Neural progenitor cell (in vitro differentiated cells): Measurements from ENCODE around the gene LILRB3.

Experiments used
- EZH2 ChIP-seq: fragments of 200-600 bp; sonication (generic); IDR thresholded peaks from 2 replicates; pipeline ENCODE4 v1.6.1; 2017; ENCODE audit warnings: antibody characterized with exemption, mild to moderate bottlenecking, moderate library complexity
- EZH2phosphoT487 ChIP-seq: fragments of 200-600 bp; sonication (generic); IDR thresholded peaks from 2 replicates; pipeline ENCODE4 v1.6.1; 2017; ENCODE audit warnings: antibody characterized with exemption
- TF ChIP-seq, protein P1 (sequence below): fragments of 200-600 bp; sonication (generic); IDR thresholded peaks from 2 replicates; pipeline ENCODE4 v1.5.1; 2017; ENCODE audit warnings: antibody characterized with exemption, mild to moderate bottlenecking

DNA sequence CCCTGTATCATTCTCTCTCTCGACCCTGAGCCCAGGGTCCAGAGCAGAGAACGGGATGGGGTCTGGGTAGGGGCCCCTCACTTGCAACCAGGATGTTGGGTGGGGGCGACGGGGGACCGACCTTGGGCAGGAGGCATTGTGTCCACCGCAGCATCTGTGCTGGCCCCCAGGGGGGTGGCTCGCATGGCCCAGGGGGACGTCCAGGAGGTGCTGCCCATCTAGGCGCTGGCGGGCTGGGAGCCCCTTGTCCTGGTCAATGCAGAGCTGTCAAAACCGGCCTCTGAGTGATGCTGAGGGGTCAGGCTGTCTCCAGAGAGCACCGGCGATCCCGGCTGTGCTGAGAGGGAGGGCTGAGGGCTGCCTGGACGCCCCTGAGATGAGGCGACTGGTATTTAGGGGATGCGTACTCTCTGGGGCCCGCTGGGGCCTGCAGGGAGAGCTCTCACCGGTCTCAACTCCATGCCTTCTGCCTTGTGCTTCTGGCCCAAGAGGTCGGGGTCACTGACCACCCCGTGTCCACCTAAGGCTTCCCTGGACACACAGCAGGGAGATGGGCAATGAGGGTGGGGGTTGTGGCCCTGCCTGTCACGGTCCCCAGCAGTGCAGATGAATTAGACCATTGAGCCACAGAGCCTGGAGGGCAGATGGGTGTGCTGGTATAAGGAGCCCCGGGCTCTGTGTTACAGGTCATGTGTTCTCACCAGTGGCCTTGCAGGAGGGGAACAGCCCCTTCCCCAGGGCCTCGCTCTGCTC lies 13.6 kb downstream of the LILRB3 start:
- TF ChIP-seq, protein P1, sequence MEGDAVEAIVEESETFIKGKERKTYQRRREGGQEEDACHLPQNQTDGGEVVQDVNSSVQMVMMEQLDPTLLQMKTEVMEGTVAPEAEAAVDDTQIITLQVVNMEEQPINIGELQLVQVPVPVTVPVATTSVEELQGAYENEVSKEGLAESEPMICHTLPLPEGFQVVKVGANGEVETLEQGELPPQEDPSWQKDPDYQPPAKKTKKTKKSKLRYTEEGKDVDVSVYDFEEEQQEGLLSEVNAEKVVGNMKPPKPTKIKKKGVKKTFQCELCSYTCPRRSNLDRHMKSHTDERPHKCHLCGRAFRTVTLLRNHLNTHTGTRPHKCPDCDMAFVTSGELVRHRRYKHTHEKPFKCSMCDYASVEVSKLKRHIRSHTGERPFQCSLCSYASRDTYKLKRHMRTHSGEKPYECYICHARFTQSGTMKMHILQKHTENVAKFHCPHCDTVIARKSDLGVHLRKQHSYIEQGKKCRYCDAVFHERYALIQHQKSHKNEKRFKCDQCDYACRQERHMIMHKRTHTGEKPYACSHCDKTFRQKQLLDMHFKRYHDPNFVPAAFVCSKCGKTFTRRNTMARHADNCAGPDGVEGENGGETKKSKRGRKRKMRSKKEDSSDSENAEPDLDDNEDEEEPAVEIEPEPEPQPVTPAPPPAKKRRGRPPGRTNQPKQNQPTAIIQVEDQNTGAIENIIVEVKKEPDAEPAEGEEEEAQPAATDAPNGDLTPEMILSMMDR = no peak
- TF ChIP-seq EZH2 (no peak), EZH2phosphoT487 (no peak)
